MM.1S (cell line): ENCODE results near the gene PKP4.

Experiments
- DNase-seq: peaks from one replicate; pipeline ENCODE4 v3.0.0-alpha.2; 2015
- H2AFZ ChIP-seq: fragments of 300-600 bp; sonication (generic); 2 replicates; pipeline ENCODE4 v1.6.0; 2016; ENCODE audit warnings: antibody characterized with exemption, low read length
- H3F3A ChIP-seq: fragments of 300-600 bp; sonication (generic); 2 replicates; pipeline ENCODE4 v1.6.1; 2016; ENCODE audit warnings: mild to moderate bottlenecking, antibody characterized with exemption, low read length, moderate library complexity, mixed read lengths; ENCODE audit not compliant: insufficient read depth
- H3K27ac ChIP-seq: fragments of 300-600 bp; sonication (generic); 2 replicates; pipeline ENCODE4 v1.5.1; 2016; ENCODE audit warnings: mild to moderate bottlenecking, low read length
- H3K27me3 ChIP-seq: fragments of 300-600 bp; sonication (generic); replicated peaks from 2 replicates; pipeline ENCODE4 v1.6.0; 2016; ENCODE audit warnings: low read length; ENCODE audit not compliant: insufficient read depth
- H3K36me3 ChIP-seq: fragments of 300-600 bp; sonication (generic); replicated peaks from 2 replicates; pipeline ENCODE4 v1.6.1; 2016; ENCODE audit warnings: mild to moderate bottlenecking, low read length, mixed read lengths; ENCODE audit not compliant: insufficient read depth
- H3K4me1 ChIP-seq: fragments of 300-600 bp; sonication (generic); 2 replicates; pipeline ENCODE4 v1.6.1; 2016; ENCODE audit warnings: low read length, mixed read lengths
- H3K4me2 ChIP-seq: fragments of 300-600 bp; sonication (generic); 2 replicates; pipeline ENCODE4 v1.6.0; 2016; ENCODE audit warnings: low read depth, low read length
- H3K4me3 ChIP-seq: fragments of 300-600 bp; sonication (generic); 2 replicates; pipeline ENCODE4 v1.5.1; 2016; ENCODE audit warnings: low read length, mixed read lengths
- H3K79me2 ChIP-seq: fragments of 300-600 bp; sonication (generic); 2 replicates; pipeline ENCODE4 v1.6.1; 2016; ENCODE audit warnings: mixed run types, low read length, mixed read lengths
- H3K9ac ChIP-seq: fragments of 300-600 bp; sonication (generic); 2 replicates; pipeline ENCODE4 v1.6.1; 2016; ENCODE audit warnings: low read length, mixed read lengths
- H3K9me2 ChIP-seq: fragments of 300-600 bp; sonication (generic); replicated peaks from 2 replicates; pipeline ENCODE4 v1.6.1; 2016; ENCODE audit warnings: mild to moderate bottlenecking, low read length, mixed read lengths; ENCODE audit not compliant: insufficient read depth
- H3K9me3 ChIP-seq: fragments of 300-600 bp; sonication (generic); replicated peaks from 2 replicates; pipeline ENCODE4 v1.6.1; 2016; ENCODE audit warnings: mild to moderate bottlenecking, low read length, mixed read lengths; ENCODE audit not compliant: insufficient read depth
- H4K20me1 ChIP-seq: fragments of 300-600 bp; sonication (generic); 2 replicates; pipeline ENCODE4 v1.6.1; 2016; ENCODE audit warnings: mild to moderate bottlenecking, low read length, moderate library complexity, mixed read lengths; ENCODE audit not compliant: insufficient read depth
- CTCF ChIP-seq: fragments of 300-600 bp; sonication (generic); IDR thresholded peaks from 2 replicates; pipeline ENCODE4 v1.5.1; 2016; ENCODE audit warnings: antibody characterized with exemption, low read length, mixed read lengths
- EZH2 ChIP-seq: fragments of 300-600 bp; sonication (generic); optimal IDR thresholded peaks from 2 replicates; pipeline ENCODE3; 2017; ENCODE audit warnings: low read depth, mild to moderate bottlenecking, antibody characterized with exemption, low read length, mixed read lengths
- EZH2phosphoT487 ChIP-seq: fragments of 300-600 bp; sonication (generic); IDR thresholded peaks from 2 replicates; pipeline ENCODE4 v1.6.1; 2018; ENCODE audit warnings: antibody characterized with exemption, low read length

The PKP4 gene

GRCh38 chr2:158499383-158499782 lies 42.6 kb downstream of the PKP4 start:
- Histone ChIP-seq H3K36me3 (no peaks in the 10 kb centered on the region), H3K27ac (no peak overlapping the region), H2AFZ (no peak overlapping the region), H3K9me2 (no peaks in the 10 kb centered on the region), H3K27me3 (no peaks in the 10 kb centered on the region), H3K4me3 (no peak overlapping the region), H4K20me1 (no peaks in the 10 kb centered on the region), H3F3A (no peaks in the 10 kb centered on the region), H3K9me3 (no peaks in the 10 kb centered on the region), H3K9ac (no peak overlapping the region), H3K79me2 (peaks cover 19% of the 10 kb centered on the region; the same call in 1 of the 2 replicates), H3K4me1 (no peaks in the 10 kb centered on the region), H3K4me2 (no peak overlapping the region)
- TF ChIP-seq EZH2 (no peak), EZH2phosphoT487 (no peak), CTCF (no peak)
- DNase-seq = no peak

GRCh38 chr2:158500333-158500732 lies 43.6 kb downstream of the PKP4 start:
- no peak overlapping the region for H3K27ac ChIP-seq
- H3K79me2 ChIP-seq = peaks cover 26% of the 10 kb centered on the region
- H3F3A ChIP-seq = no peaks in the 10 kb centered on the region
- no peak overlapping the region for H3K4me2 ChIP-seq
- no peak overlapping the region for H3K4me3 ChIP-seq
- no peaks in the 10 kb centered on the region for H3K27me3 ChIP-seq
- H2AFZ ChIP-seq = no peak overlapping the region
- TF ChIP-seq EZH2 = no peak
- no peak for TF ChIP-seq CTCF
- no peak for TF ChIP-seq EZH2phosphoT487
- H3K9ac ChIP-seq = no peak overlapping the region
- H4K20me1 ChIP-seq = no peaks in the 10 kb centered on the region
- H3K9me2 ChIP-seq = no peaks in the 10 kb centered on the region
- no peaks in the 10 kb centered on the region for H3K4me1 ChIP-seq
- no peaks in the 10 kb centered on the region for H3K9me3 ChIP-seq
- DNase-seq = no peak
- no peaks in the 10 kb centered on the region for H3K36me3 ChIP-seq

GRCh38 chr2:158501301-158501700 lies 44.5 kb downstream of the PKP4 start:
- H3K9ac ChIP-seq = no peak overlapping the region
- no peak overlapping the region for H3K4me2 ChIP-seq
- no peaks in the 10 kb centered on the region for H3K9me3 ChIP-seq
- H3K27ac ChIP-seq = no peak overlapping the region
- no peak overlapping the region for H3K4me3 ChIP-seq
- TF ChIP-seq EZH2phosphoT487 (no peak), CTCF (no peak), EZH2 (no peak)
- H3K9me2 ChIP-seq = no peaks in the 10 kb centered on the region
- peaks cover 34% of the 10 kb centered on the region for H3K79me2 ChIP-seq
- no peaks in the 10 kb centered on the region for H3K27me3 ChIP-seq
- no peaks in the 10 kb centered on the region for H4K20me1 ChIP-seq
- no peaks in the 10 kb centered on the region for H3K4me1 ChIP-seq
- H3K36me3 ChIP-seq = no peaks in the 10 kb centered on the region
- DNase-seq = no peak
- no peak overlapping the region for H2AFZ ChIP-seq
- H3F3A ChIP-seq = no peaks in the 10 kb centered on the region
